Mononuclear cell (primary cell): ENCODE measurements around the gene SLC25A17. TPM values are rescaled to one million over a fixed set of nuclear protein-coding genes. Genes with fewer than 3 reads are reported as not detected.
"Not testable (repeated sequence)": the region's sequence is repeated elsewhere in the genome, so short reads cannot be mapped to it uniquely, and the experiment has no call there.

Source experiments
- H3K27me3 ChIP-seq: 2 replicates; pipeline ENCODE4 v1.6.0; 2011; ENCODE audit warnings: low read length, control low read depth; ENCODE audit not compliant: insufficient read depth
- H3K4me1 ChIP-seq: 2 replicates; pipeline ENCODE4 v1.5.1; 2011; ENCODE audit warnings: mild to moderate bottlenecking, low read length, control low read depth; ENCODE audit not compliant: insufficient read depth
- H3K4me3 ChIP-seq: 2 replicates; pipeline ENCODE4 v1.5.1; 2011; ENCODE audit warnings: mild to moderate bottlenecking, low read length, moderate library complexity
- H3K9me3 ChIP-seq: 2 replicates; pipeline ENCODE4 v1.5.1; 2011; ENCODE audit warnings: low read depth, mild to moderate bottlenecking, control low read depth, low read length
- total RNA-seq: library from RNA; depleted of rRNA; stranded (reverse); fragments of >200 nt; gene quantifications from one replicate; pipeline ENCODE4 v1.2.3, GENCODE V29; 2012

Gene SLC25A17
- total RNA-seq, 1 donor: 3.9 TPM

GRCh38 chr22:40797427-40797826 lies 21.7 kb downstream of the SLC25A17 start:
- no peak overlapping the region for H3K4me3 ChIP-seq
- H3K4me1 ChIP-seq: no peaks in the 10 kb centered on the region
- H3K9me3 ChIP-seq: no peaks in the 10 kb centered on the region
- no peaks in the 10 kb centered on the region for H3K27me3 ChIP-seq

GRCh38 chr22:40792451-40792850 lies 26.7 kb downstream of the SLC25A17 start:
- Histone ChIP-seq H3K4me3 (no peak overlapping the region), H3K9me3 (no peaks in the 10 kb centered on the region), H3K27me3 (no peaks in the 10 kb centered on the region), H3K4me1 (no peaks in the 10 kb centered on the region)

- Histone ChIP-seq H3K4me3 (no peak overlapping the region), H3K4me1 (no peaks in the 10 kb centered on the region), H3K27me3 (no peaks in the 10 kb centered on the region), H3K9me3 (no peaks in the 10 kb centered on the region)
Measured at GRCh38 chr22:40791241-40791640, 27.9 kb downstream of the SLC25A17 start.

DNA sequence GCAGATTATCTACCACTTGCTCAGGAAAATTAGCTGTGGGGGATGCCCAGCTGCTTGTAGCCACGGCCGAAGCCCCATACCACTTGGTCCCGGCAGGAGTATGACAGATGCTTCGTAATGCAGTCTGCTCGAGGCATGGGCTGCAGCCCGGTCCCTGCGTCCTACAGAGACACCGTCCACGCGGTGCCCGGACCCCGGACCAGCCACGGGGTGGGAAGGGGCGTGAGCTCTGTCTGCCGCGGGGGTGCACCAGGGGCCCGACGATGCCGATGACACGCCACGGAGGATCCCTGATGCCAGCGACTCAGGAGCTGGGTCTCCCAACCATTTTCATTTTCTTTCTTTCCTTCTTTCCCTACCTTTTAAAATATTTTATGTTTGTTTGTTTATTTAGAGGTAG lies 30.0 kb downstream of the SLC25A17 start:
- Histone ChIP-seq H3K27me3 (no peaks in the 10 kb centered on the region), H3K4me1 (no peaks in the 10 kb centered on the region), H3K9me3 (no peaks in the 10 kb centered on the region), H3K4me3 (no peak overlapping the region)

GRCh38 chr22:40782521-40782920 lies 36.6 kb downstream of the SLC25A17 start:
- Histone ChIP-seq H3K4me3 (no peak overlapping the region), H3K9me3 (no peaks in the 10 kb centered on the region), H3K27me3 (no peaks in the 10 kb centered on the region), H3K4me1 (no peaks in the 10 kb centered on the region)

GRCh38 chr22:40781749-40782148 lies 37.4 kb downstream of the SLC25A17 start:
- not testable (repeated sequence) for H3K4me3 ChIP-seq, H3K27me3 ChIP-seq, H3K4me1 ChIP-seq, H3K9me3 ChIP-seq

GRCh38 chr22:40769761-40770160 lies 49.4 kb downstream of the SLC25A17 start:
- H3K4me3 ChIP-seq: no peak overlapping the region
- no peaks in the 10 kb centered on the region for H3K27me3 ChIP-seq
- no peaks in the 10 kb centered on the region for H3K9me3 ChIP-seq
- H3K4me1 ChIP-seq: peaks cover 6% of the 10 kb centered on the region

- Histone ChIP-seq H3K4me1 (peaks cover 17% of the 10 kb centered on the region), H3K9me3 (no peaks in the 10 kb centered on the region), H3K4me3 (no peak overlapping the region), H3K27me3 (no peaks in the 10 kb centered on the region)
Measured at GRCh38 chr22:40768206-40768605, 50.9 kb downstream of the SLC25A17 start.

DNA sequence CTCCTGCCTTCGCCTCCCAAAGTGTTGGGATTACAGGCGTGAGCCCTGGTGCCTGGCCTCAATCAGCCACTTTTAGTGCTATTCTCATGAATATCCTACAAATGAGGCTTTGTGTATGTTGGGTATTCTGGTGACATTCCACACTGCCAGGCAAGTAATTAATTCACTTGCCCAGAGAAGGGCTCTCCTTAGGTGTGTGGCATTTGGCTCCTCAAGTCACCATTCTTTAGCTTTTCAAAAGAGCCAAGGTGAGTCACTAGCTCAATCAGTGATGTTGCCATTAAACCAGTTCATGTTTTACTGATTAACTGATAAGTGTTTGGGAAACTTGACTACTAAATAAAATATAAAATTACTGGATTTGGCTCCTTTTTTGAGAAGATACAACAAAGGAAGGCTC lies 52.2 kb downstream of the SLC25A17 start:
- Histone ChIP-seq H3K9me3 (no peaks in the 10 kb centered on the region), H3K4me1 (peaks cover 17% of the 10 kb centered on the region), H3K27me3 (no peaks in the 10 kb centered on the region), H3K4me3 (no peak overlapping the region)

- H3K4me1 ChIP-seq: peaks cover 17% of the 10 kb centered on the region
- no peak overlapping the region for H3K4me3 ChIP-seq
- H3K27me3 ChIP-seq: no peaks in the 10 kb centered on the region
- no peaks in the 10 kb centered on the region for H3K9me3 ChIP-seq
Measured at GRCh38 chr22:40764763-40765441, 54.2 kb downstream of the SLC25A17 start.

GRCh38 chr22:40759294-40759840 lies 59.8 kb downstream of the SLC25A17 start:
- Histone ChIP-seq H3K4me3 (no peak overlapping the region), H3K27me3 (no peaks in the 10 kb centered on the region), H3K9me3 (no peaks in the 10 kb centered on the region), H3K4me1 (peaks cover 7% of the 10 kb centered on the region)

- H3K27me3 ChIP-seq, H3K9me3 ChIP-seq, H3K4me1 ChIP-seq, H3K4me3 ChIP-seq: not testable (repeated sequence)
Measured at GRCh38 chr22:40758851-40759250, 60.3 kb downstream of the SLC25A17 start.

DNA sequence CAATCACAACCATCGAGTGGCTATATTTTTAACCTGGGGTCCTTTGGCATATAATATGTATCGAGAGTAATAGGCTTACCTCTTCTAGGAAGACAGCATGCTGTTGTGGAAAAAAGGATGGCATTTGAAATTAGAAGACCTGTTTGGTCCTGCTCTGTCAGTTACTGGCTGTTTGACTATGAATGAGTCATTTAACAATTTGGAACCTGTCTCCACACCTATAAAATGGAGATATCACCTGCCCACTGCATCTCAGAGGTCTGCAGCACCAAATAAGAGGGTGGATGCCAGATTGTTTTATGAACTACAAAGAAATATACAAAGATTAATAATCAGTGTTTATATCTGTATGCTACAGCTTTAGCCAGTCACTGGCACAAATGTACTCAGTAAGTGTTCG lies 60.8 kb downstream of the SLC25A17 start:
- no peaks in the 10 kb centered on the region for H3K9me3 ChIP-seq
- H3K4me1 ChIP-seq: no peaks in the 10 kb centered on the region
- no peak overlapping the region for H3K4me3 ChIP-seq
- H3K27me3 ChIP-seq: no peaks in the 10 kb centered on the region

- H3K4me1 ChIP-seq: no peaks in the 10 kb centered on the region
- H3K4me3 ChIP-seq: no peak overlapping the region
- no peaks in the 10 kb centered on the region for H3K9me3 ChIP-seq
- no peaks in the 10 kb centered on the region for H3K27me3 ChIP-seq
Measured at GRCh38 chr22:40757071-40757470, 62.1 kb downstream of the SLC25A17 start.

- Histone ChIP-seq H3K9me3 (no peaks in the 10 kb centered on the region), H3K4me1 (no peaks in the 10 kb centered on the region), H3K27me3 (no peaks in the 10 kb centered on the region), H3K4me3 (no peak overlapping the region)
Measured at GRCh38 chr22:40753114-40753513, 66.0 kb downstream of the SLC25A17 start.

DNA sequence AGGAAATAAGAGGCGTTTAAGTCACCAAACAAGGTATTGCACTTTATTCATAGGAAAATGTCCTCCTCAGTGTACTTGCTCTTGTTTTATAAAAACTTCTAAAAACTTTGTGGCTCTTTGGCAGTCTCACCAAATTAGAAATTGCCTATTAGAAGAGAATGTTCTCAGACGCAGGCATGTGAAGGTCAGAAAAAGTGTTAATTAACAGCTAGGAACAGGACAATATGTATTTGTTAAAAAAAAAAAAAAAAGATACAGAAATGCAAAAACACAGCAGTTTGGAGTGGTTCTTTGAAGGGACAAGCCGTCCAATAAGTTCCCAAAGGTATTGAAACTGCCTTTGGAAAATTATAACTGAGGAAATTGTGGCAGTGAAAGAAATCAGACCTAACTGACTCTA lies 67.9 kb downstream of the SLC25A17 start:
- no peaks in the 10 kb centered on the region for H3K9me3 ChIP-seq
- no peaks in the 10 kb centered on the region for H3K4me1 ChIP-seq
- no peaks in the 10 kb centered on the region for H3K27me3 ChIP-seq
- no peak overlapping the region for H3K4me3 ChIP-seq
